ENCODE results near the gene EYA2. TPM values are rescaled to one million over a fixed set of nuclear protein-coding genes. Genes with fewer than 3 reads are reported as not detected.

EYA2 gene
- total RNA-seq, 1 experiment from 2014 or later: 0.25 TPM

GRCh38 chr20:47018381-47018780, 123.7 kb downstream of the EYA2 start:
- no peaks in the 10 kb centered on the region for H3K36me3 ChIP-seq (ENCODE audit: control insufficient read depth, insufficient read depth, low read length)
- DNase-seq: no peak
- CTCF ChIA-PET: no interaction called here
- POLR2A ChIA-PET: no interaction called here
- H3K27me3 ChIP-seq (replicated peaks; ENCODE audit: control insufficient read depth, insufficient read depth, low read length): no peaks in the 10 kb centered on the region; the same call in 1 of the 2 replicates
- no peaks in the 10 kb centered on the region for H3K4me1 ChIP-seq
- H3K9me3 ChIP-seq: no peaks in the 10 kb centered on the region
- no peak for TF ChIP-seq CTCF (IDR thresholded peaks at IDR 0.05; ENCODE audit: insufficient read depth in 1 of 2, low read depth in 1 of 2, low read length in 1 of 2, severe bottlenecking in 1 of 2, unreplicated experiment in 1 of 2)
- H3K36me3 Mint-ChIP-seq (ENCODE audit: insufficient read depth, unreplicated experiment): no peaks in the 10 kb centered on the region
- peaks cover 26% of the 10 kb centered on the region for H3K27me3 Mint-ChIP-seq (ENCODE audit: insufficient read depth, unreplicated experiment)
- no peaks in the 10 kb centered on the region for H3K4me1 Mint-ChIP-seq (ENCODE audit: low read depth, unreplicated experiment)
- no peaks in the 10 kb centered on the region for H3K9me3 Mint-ChIP-seq (ENCODE audit: unreplicated experiment)
- no peak overlapping the region for H3K4me3 Mint-ChIP-seq (ENCODE audit: unreplicated experiment)
- intact Hi-C loops (cut with micrococcal nuclease; ENCODE audit: unreplicated experiment): no loop called here
- no TSS peak for BruUV-seq (replicated peaks)
- no peak overlapping the region for H3K4me3 ChIP-seq (ENCODE audit: low read depth, low read length)
- no peak overlapping the region for H3K27ac Mint-ChIP-seq (ENCODE audit: unreplicated experiment)

- CTCF ChIA-PET: interaction anchor here (0.7 to 1.8 kb wide), 2 partner anchors 266 to 302 kb away, joined by 5 to 6 read pairs; no protein-coding TSS in a partner anchor
- Mint-ChIP-seq H3K36me3 (ENCODE audit: insufficient read depth, unreplicated experiment) (no peaks in the 10 kb centered on the region), H3K9me3 (ENCODE audit: unreplicated experiment) (no peaks in the 10 kb centered on the region), H3K27me3 (ENCODE audit: insufficient read depth, unreplicated experiment) (peaks cover 30% of the 10 kb centered on the region), H3K27ac (ENCODE audit: unreplicated experiment) (no peak overlapping the region), H3K4me1 (ENCODE audit: low read depth, unreplicated experiment) (no peaks in the 10 kb centered on the region), H3K4me3 (ENCODE audit: unreplicated experiment) (no peak overlapping the region)
- Histone ChIP-seq H3K9me3 (no peaks in the 10 kb centered on the region), H3K4me3 (ENCODE audit: low read depth, low read length) (no peak overlapping the region), H3K36me3 (ENCODE audit: control insufficient read depth, insufficient read depth, low read length) (no peaks in the 10 kb centered on the region), H3K27me3 (replicated peaks; ENCODE audit: control insufficient read depth, insufficient read depth, low read length) (no peaks in the 10 kb centered on the region; the same call in 1 of the 2 replicates), H3K4me1 (no peaks in the 10 kb centered on the region)
- no peak for TF ChIP-seq CTCF (IDR thresholded peaks at IDR 0.05; ENCODE audit: insufficient read depth in 1 of 2, low read depth in 1 of 2, low read length in 1 of 2, severe bottlenecking in 1 of 2, unreplicated experiment in 1 of 2)
- intact Hi-C loops (cut with micrococcal nuclease; ENCODE audit: unreplicated experiment): no loop called here
- BruUV-seq (replicated peaks): no TSS peak
- POLR2A ChIA-PET: no interaction called here
- DNase-seq: no peak
Observed at GRCh38 chr20:47019121-47019824, 124.6 kb downstream of the EYA2 start.

- intact Hi-C loops (cut with micrococcal nuclease; ENCODE audit: unreplicated experiment): no loop called here
- Mint-ChIP-seq H3K36me3 (ENCODE audit: insufficient read depth, unreplicated experiment) (no peaks in the 10 kb centered on the region), H3K4me3 (ENCODE audit: unreplicated experiment) (no peak overlapping the region), H3K27ac (ENCODE audit: unreplicated experiment) (no peak overlapping the region), H3K4me1 (ENCODE audit: low read depth, unreplicated experiment) (no peaks in the 10 kb centered on the region), H3K27me3 (ENCODE audit: insufficient read depth, unreplicated experiment) (peaks cover 37% of the 10 kb centered on the region), H3K9me3 (ENCODE audit: unreplicated experiment) (no peaks in the 10 kb centered on the region)
- ChIA-PET CTCF (interaction anchor here (0.7 to 1.8 kb wide), 3 partner anchors 76 to 822 kb away, joined by 3 to 6 read pairs (median 4); no protein-coding TSS in a partner anchor), POLR2A (interaction anchor here (0.6 kb wide), 1 partner anchor 29 kb away, joined by 3 read pairs; no protein-coding TSS in a partner anchor)
- no peaks in the 10 kb centered on the region; the same call in 1 of the 2 replicates for H3K27me3 ChIP-seq (replicated peaks; ENCODE audit: control insufficient read depth, insufficient read depth, low read length)
- H3K4me1 ChIP-seq: no peaks in the 10 kb centered on the region
- H3K4me3 ChIP-seq (ENCODE audit: low read depth, low read length): no peak overlapping the region
- H3K9me3 ChIP-seq: no peaks in the 10 kb centered on the region
- no peak for DNase-seq
- no peak for TF ChIP-seq CTCF (IDR thresholded peaks at IDR 0.05; ENCODE audit: insufficient read depth in 1 of 2, low read depth in 1 of 2, low read length in 1 of 2, severe bottlenecking in 1 of 2, unreplicated experiment in 1 of 2)
- H3K36me3 ChIP-seq (ENCODE audit: control insufficient read depth, insufficient read depth, low read length): no peaks in the 10 kb centered on the region
- no TSS peak for BruUV-seq (replicated peaks)
Observed at GRCh38 chr20:47020231-47020630, 125.6 kb downstream of the EYA2 start.

Measured in Caco-2 (cell line).